Activated B cell treated with CpG ODN at 0.5 μM for 24 hours (primary cell): ENCODE data around the gene PTPRH. TPM values are rescaled to one million over a fixed set of nuclear protein-coding genes. Genes with fewer than 3 reads are reported as not detected.
A peak's percentile ranks its signal among the peaks of the same experiment; 100 is the strongest.

ENCODE experiments used
- ATAC-seq: fragments of 200-7000 bp; cut with Tn5 transposase; one replicate; pipeline ENCODE4 v1.10.0; 2021; ENCODE audit warnings: low read depth, mild to moderate bottlenecking, moderate library complexity
- CTCF ChIA-PET: fragments of 350-600 bp; sonication (Branson Sonifier 250); formaldehyde crosslinking; loops from one replicate; lab custom pipeline; 2021; ENCODE audit warnings: antibody characterized with exemption; lab: Charles Lee
- POLR2A ChIA-PET: fragments of 350-600 bp; sonication (Branson Sonifier 250); formaldehyde crosslinking; loops from one replicate; lab custom pipeline; 2021; ENCODE audit warnings: antibody characterized with exemption; lab: Charles Lee
- DNase-seq: peaks from one replicate; pipeline ENCODE4 v3.0.0; 2022
- H3K27ac Mint-ChIP-seq: one replicate; pipeline ENCODE4 v1.8.0; 2020; ENCODE audit warnings: mixed read lengths
- H3K27me3 Mint-ChIP-seq: one replicate; pipeline ENCODE4 v1.8.0; 2021; ENCODE audit warnings: mixed read lengths
- H3K36me3 Mint-ChIP-seq: one replicate; pipeline ENCODE4 v1.8.0; 2021; ENCODE audit warnings: low read depth, mixed read lengths
- H3K4me1 Mint-ChIP-seq: one replicate; pipeline ENCODE4 v1.8.0; 2021; ENCODE audit warnings: mixed read lengths
- H3K4me3 Mint-ChIP-seq: one replicate; pipeline ENCODE4 v1.8.0; 2020; ENCODE audit warnings: mild to moderate bottlenecking, mixed read lengths
- H3K9me3 Mint-ChIP-seq: one replicate; pipeline ENCODE4 v1.8.0; 2020; ENCODE audit warnings: mixed read lengths
- intact Hi-C: fragments of 100-400 bp; cut with micrococcal nuclease; formaldehyde crosslinking; loops from one replicate; pipeline ENCODE4 v1.15.1; 2024
- total RNA-seq: library from RNA; stranded (reverse); gene quantifications from 2 replicates; pipeline ENCODE4 v1.2.3, GENCODE V29; 2022
- TF ChIP-seq, protein P1 (sequence below): fragments of 200-600 bp; IDR thresholded peaks from one replicate; pipeline ENCODE4 v1.8.0; 2022; ENCODE audit warnings: antibody characterized with exemption, mild to moderate bottlenecking

The PTPRH gene, protein sequence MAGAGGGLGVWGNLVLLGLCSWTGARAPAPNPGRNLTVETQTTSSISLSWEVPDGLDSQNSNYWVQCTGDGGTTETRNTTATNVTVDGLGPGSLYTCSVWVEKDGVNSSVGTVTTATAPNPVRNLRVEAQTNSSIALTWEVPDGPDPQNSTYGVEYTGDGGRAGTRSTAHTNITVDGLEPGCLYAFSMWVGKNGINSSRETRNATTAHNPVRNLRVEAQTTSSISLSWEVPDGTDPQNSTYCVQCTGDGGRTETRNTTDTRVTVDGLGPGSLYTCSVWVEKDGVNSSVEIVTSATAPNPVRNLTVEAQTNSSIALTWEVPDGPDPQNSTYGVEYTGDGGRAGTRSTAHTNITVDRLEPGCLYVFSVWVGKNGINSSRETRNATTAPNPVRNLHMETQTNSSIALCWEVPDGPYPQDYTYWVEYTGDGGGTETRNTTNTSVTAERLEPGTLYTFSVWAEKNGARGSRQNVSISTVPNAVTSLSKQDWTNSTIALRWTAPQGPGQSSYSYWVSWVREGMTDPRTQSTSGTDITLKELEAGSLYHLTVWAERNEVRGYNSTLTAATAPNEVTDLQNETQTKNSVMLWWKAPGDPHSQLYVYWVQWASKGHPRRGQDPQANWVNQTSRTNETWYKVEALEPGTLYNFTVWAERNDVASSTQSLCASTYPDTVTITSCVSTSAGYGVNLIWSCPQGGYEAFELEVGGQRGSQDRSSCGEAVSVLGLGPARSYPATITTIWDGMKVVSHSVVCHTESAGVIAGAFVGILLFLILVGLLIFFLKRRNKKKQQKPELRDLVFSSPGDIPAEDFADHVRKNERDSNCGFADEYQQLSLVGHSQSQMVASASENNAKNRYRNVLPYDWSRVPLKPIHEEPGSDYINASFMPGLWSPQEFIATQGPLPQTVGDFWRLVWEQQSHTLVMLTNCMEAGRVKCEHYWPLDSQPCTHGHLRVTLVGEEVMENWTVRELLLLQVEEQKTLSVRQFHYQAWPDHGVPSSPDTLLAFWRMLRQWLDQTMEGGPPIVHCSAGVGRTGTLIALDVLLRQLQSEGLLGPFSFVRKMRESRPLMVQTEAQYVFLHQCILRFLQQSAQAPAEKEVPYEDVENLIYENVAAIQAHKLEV
- not detected in 2 replicates for total RNA-seq

- ChIA-PET POLR2A (interaction anchor here (1.0 kb wide), 1 partner anchor 50 kb away, joined by 3 read pairs; no protein-coding TSS in a partner anchor), CTCF (no interaction called here)
- H3K27me3 Mint-ChIP-seq, result peaks cover 28% of the 10 kb centered on the region
- H3K4me1 Mint-ChIP-seq, result no peaks in the 10 kb centered on the region
- intact Hi-C loops, result no loop called here
- H3K9me3 Mint-ChIP-seq, result peaks cover 6% of the 10 kb centered on the region
- no peak within 1 kb of the TSS for H3K27ac Mint-ChIP-seq
- H3K36me3 Mint-ChIP-seq, result peaks cover 3% of the 10 kb centered on the region
- DNase-seq (no peak), ATAC-seq (no peak)
- no peak within 1 kb of the TSS for H3K4me3 Mint-ChIP-seq
- TF ChIP-seq, protein P1, sequence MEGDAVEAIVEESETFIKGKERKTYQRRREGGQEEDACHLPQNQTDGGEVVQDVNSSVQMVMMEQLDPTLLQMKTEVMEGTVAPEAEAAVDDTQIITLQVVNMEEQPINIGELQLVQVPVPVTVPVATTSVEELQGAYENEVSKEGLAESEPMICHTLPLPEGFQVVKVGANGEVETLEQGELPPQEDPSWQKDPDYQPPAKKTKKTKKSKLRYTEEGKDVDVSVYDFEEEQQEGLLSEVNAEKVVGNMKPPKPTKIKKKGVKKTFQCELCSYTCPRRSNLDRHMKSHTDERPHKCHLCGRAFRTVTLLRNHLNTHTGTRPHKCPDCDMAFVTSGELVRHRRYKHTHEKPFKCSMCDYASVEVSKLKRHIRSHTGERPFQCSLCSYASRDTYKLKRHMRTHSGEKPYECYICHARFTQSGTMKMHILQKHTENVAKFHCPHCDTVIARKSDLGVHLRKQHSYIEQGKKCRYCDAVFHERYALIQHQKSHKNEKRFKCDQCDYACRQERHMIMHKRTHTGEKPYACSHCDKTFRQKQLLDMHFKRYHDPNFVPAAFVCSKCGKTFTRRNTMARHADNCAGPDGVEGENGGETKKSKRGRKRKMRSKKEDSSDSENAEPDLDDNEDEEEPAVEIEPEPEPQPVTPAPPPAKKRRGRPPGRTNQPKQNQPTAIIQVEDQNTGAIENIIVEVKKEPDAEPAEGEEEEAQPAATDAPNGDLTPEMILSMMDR, result no peak
Observed at GRCh38 chr19:55208880-55209692, at the start of gene PTPRH. PTPRH (minus strand) TSS chr19:55209501; CDS start chr19:55209433, 68 bp downstream.

DNA sequence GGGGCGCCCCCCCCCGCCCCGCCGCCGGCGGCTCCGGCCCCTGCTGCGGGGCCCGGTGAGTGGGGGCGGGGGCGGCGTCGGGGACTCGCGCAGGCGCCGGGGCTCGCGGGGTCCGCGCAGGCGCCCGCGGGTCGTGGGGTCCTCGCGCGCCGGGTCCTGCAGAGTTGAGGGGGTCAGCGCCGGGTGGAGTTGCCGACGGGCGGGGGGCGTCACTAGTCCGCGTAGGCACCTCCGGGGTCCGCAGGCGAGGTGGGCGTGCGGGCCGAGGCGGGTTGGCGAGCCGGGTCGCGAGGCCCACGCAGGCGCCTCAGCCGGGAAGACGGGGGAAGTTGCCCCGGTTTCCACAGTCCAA is 49.2 kb upstream of the PTPRH start:
- DNase-seq (no peak), ATAC-seq (peak; percentile 7)
- TF ChIP-seq, protein P1, result no peak
- Mint-ChIP-seq H3K36me3 (peaks cover 36% of the 10 kb centered on the region), H3K27me3 (no peaks in the 10 kb centered on the region), H3K27ac (peak overlapping the region; percentile 96), H3K9me3 (no peaks in the 10 kb centered on the region), H3K4me1 (peaks cover 57% of the 10 kb centered on the region), H3K4me3 (peak overlapping the region; percentile 94)
- ChIA-PET POLR2A (interaction anchor here (0.5 to 12.3 kb wide), 13 partner anchors 17 to 396 kb away, joined by 3 to 277 read pairs (median 8); partner anchors contain the start of genes BRSK1, HSPBP1, ISOC2 and KMT5C), CTCF (no interaction called here)
- intact Hi-C loops, result loop anchor here (2.0 to 10.0 kb wide), 3 partner anchors 44 to 796 kb away; partner anchors contain the start of genes LENG9, ZNF524 and ZNF865

DNA sequence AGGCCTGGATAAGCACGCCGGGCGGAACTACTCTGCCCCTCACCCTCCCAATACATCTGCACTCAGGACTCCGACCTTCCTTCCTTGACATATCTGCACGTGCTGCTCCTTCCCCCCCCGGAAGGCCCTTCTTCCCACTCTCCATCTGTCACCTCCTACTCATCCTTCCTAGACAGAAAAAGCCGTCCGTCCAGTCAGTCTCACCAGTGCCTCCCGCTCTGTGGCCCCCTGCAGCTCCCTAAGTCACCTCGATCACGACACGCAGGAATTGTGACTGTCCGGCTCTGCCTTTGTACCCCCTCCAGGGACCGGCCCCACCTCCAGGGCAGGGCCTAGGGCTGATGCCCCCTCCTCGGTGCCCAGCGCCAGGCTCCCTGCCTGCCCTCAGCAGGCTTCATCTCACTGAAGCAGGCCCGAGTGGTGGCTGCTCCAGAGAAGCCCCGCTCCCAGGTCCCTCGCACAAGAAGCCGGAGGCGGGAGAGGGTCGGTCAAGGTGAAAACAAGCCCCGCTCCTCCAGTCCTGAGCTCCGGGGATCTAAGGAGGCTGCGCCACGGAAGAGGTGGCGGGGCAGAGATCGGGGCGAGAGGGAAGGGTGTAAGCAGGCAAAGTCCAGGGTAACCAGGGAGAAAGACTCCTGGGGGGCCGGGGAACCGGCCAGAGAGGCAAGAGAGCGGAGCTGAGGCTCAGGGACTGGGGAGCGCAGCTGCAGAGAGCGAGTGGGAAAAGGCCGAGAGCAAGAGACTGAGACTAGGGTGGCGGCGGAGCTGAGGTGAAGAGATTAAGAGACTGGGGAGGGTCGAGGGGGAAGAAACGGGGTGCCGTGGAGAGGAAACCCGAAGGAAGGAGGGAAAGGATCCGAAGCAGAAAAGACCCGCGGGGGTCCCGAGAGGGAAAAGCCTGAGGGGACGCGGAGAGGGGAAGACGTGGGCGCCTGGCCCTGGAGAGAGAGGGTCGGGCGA is 48.4 kb upstream of the PTPRH start:
- TF ChIP-seq, protein P1, result no peak
- intact Hi-C loops, result loop anchor here (2.0 to 10.0 kb wide), 3 partner anchors 45 to 795 kb away; partner anchors contain the start of genes LENG9, ZNF524 and ZNF865
- CTCF ChIA-PET, result interaction anchor here (1.5 kb wide), 1 partner anchor 22 kb away, joined by 5 read pairs; the partner anchor contains the start of gene HSPBP1
- Mint-ChIP-seq H3K36me3 (peaks cover 36% of the 10 kb centered on the region), H3K4me3 (peak overlapping the region; percentile 98), H3K9me3 (no peaks in the 10 kb centered on the region), H3K27ac (peak overlapping the region; percentile 100), H3K4me1 (peaks cover 64% of the 10 kb centered on the region), H3K27me3 (no peaks in the 10 kb centered on the region)
- DNase-seq (peak; percentile 33), ATAC-seq (no peak)
- POLR2A ChIA-PET, result interaction anchor here (0.5 to 12.3 kb wide), 7 partner anchors 17 to 397 kb away, joined by 3 to 277 read pairs (median 5); partner anchors contain the start of genes BRSK1, HSPBP1, ISOC2 and U2AF2
